ENCODE data around the gene IZUMO4. TPM values are rescaled to one million over a fixed set of nuclear protein-coding genes. Genes with fewer than 3 reads are reported as not detected.

IZUMO4 gene
- total and polyA plus RNA-seq, 10 of the 15 experiments (the other 5 are each of a cell fraction or from before 2014, with no cell fraction given): 0.53 to 27.1 (median 7.5) TPM

GRCh38 chr19:2122982-2123381 is 26.3 kb downstream of the IZUMO4 start (continued):
- TF ChIP-seq SKIL (IDR thresholded peaks at IDR 0.05; ENCODE audit: low read depth, poor library complexity, severe bottlenecking): no peak
- TF ChIP-seq CUX1 (IDR thresholded peaks at IDR 0.05; ENCODE audit: insufficient replicate concordance, low read depth, low read length): no peak
- TF ChIP-seq GATAD2B (conservative IDR thresholded peaks at IDR 0.05; ENCODE audit: low read depth): no peak
- TF ChIP-seq ATF7 (IDR thresholded peaks at IDR 0.05; ENCODE audit: low read depth): no peak
- TF ChIP-seq IRF4 (IDR thresholded peaks at IDR 0.05; ENCODE audit: low read depth, low read length): no peak
- TF ChIP-seq STAT1 (conservative IDR thresholded peaks at IDR 0.05): no peak
- TF ChIP-seq HDAC2 (IDR thresholded peaks at IDR 0.05): no peak
- no peak for TF ChIP-seq ZBED1 (IDR thresholded peaks at IDR 0.05; ENCODE audit: borderline replicate concordance)
- TF ChIP-seq RELB (IDR thresholded peaks at IDR 0.05; ENCODE audit: low read depth): no peak

Data from GM12878 (cell line).